Esophagus squamous epithelium (tissue), 5 donors: ENCODE data around the gene MST1R. TPM values are rescaled to one million over a fixed set of nuclear protein-coding genes. Genes with fewer than 3 reads are reported as not detected.

Experiments used
- DNase-seq: peaks from one replicate; lab custom pipeline; 2025; lab: John Stamatoyannopoulos, UW
- H3K27ac ChIP-seq, 4 donors: fragments of 200-600 bp; sonication (generic); one replicate each; pipeline ENCODE4 v1.5.1; 2016 to 2019; ENCODE audit warnings: mild to moderate bottlenecking in 1 of 4
- H3K27me3 ChIP-seq, 4 donors: fragments of 200-600 bp; sonication (generic); 1 replicate in 3 of 4; 2 replicates in 1 of 4; pipeline versions ENCODE4 v1.5.1 to v1.6.0; 2017 to 2021; ENCODE audit warnings: antibody characterized with exemption in 1 of 4
- H3K36me3 ChIP-seq, 3 donors: fragments of 200-600 bp; sonication (generic); one replicate each; pipeline ENCODE4 v1.5.1; 2016 to 2019
- H3K4me1 ChIP-seq, 3 donors: fragments of 200-600 bp; sonication (generic); one replicate each; pipeline ENCODE4 v1.5.1; 2017 to 2019
- H3K4me3 ChIP-seq, 4 donors: fragments of 200-600 bp; sonication (generic); 1 replicate in 3 of 4; 2 replicates in 1 of 4; pipeline ENCODE4 v1.5.1; 2016 to 2019; ENCODE audit warnings: mild to moderate bottlenecking in 2 of 4, moderate library complexity in 1 of 4
- H3K9me3 ChIP-seq, 3 donors: fragments of 200-600 bp; sonication (generic); one replicate each; pipeline ENCODE4 v1.5.1; 2016 to 2019
- CTCF ChIP-seq, 6 experiments: fragments of 450-650 bp in 4 of 6; fragments of 200-600 bp in 2 of 6; sonication (generic) in 2 of 6; IDR thresholded peaks; one replicate each; pipeline ENCODE4 v1.5.1; 2016 to 2019; ENCODE audit warnings: antibody characterized with exemption in 6 of 6, mild to moderate bottlenecking in 4 of 6, moderate library complexity in 4 of 6
- POLR2A ChIP-seq, 4 donors: fragments of 450-650 bp; IDR thresholded peaks; one replicate each; pipeline ENCODE4 v1.6.1; 2017; ENCODE audit warnings: antibody characterized with exemption in 4 of 4, mild to moderate bottlenecking in 4 of 4, moderate library complexity in 3 of 4
- WGBS, 2 donors: methylation state at CpG; one replicate each; pipeline ENCODE4 v1.1.5; 2018; 5-methylcytosine and 5-hydroxymethylcytosine counted together
- intact Hi-C: fragments of 100-400 bp; cut with DNase I; formaldehyde crosslinking; loops from one replicate; pipeline ENCODE4 v1.15.0; 2022
- total RNA-seq, 4 donors: library from RNA; depleted of rRNA; stranded (reverse); fragments of >200 nt; gene quantifications; one replicate each; pipeline ENCODE4 v1.1.0, GENCODE V29; 2016
- donor health status: DM: yes; HTN: yes; CAD: no.

MST1R gene
- total RNA-seq, 4 donors from 2014 or later, result 5.4 to 26.5 (median 14.5) TPM

DNA sequence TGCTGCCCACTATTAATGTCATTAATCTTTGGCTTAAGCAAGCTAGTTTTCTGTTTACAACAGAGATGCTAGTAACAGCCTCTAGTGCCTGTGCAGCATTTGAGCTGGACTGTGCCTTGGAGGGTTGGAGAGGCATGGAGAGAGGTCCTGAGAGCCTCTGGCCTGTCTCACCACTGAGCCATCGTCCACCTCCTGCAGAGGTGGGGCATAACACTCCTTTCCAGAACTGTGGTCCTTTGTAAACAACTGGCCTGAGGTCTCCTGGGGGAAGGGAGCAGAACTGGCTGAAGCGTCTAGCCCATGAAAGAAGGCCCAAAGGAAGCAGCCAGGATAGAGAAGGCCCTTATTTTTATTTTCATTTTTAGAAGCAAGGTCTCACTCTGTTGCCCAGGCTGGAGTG is 24.0 kb downstream of the MST1R start:
- TF ChIP-seq CTCF (IDR thresholded peaks at IDR 0.05), result no peak
- TF ChIP-seq POLR2A (IDR thresholded peaks at IDR 0.05), result no peak

DNA sequence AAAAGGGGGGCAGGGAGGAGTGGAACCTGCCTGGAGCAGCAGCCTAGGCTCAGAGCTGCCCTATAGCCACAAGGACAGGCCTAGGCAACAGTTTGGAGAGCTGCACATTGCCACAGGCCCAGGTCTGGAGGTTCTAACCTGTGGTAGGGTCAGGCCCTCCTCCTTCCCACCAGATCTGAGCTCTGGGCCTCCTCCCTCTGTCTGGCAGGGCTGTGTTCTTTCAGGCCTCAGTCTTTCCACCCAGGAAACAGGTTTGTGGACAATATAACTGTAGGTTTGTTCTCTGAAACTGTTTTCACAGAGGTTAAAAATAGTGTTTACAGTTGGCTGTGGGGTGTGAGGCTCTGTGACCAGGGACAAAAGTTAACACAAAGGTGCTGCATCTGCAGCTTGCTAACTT is 25.0 kb downstream of the MST1R start:
- Histone ChIP-seq H3K4me3 (no peak overlapping the region), H3K27me3 (peaks cover 0 to 8% (median 0%) of the 10 kb centered on the region in 4 donors), H3K4me1 (peaks cover 0 to 18% (median 0%) of the 10 kb centered on the region in 3 donors), H3K27ac (no peak overlapping the region), H3K36me3 (no peaks in the 10 kb centered on the region), H3K9me3 (no peaks in the 10 kb centered on the region)
- TF ChIP-seq POLR2A (IDR thresholded peaks at IDR 0.05), result no peak
- no peak for TF ChIP-seq CTCF (IDR thresholded peaks at IDR 0.05)
- DNase-seq, result no peak
- intact Hi-C loops, result no loop called here

More for the DNA sequence above, 24.0 kb downstream of the MST1R start:
- no peaks in the 10 kb centered on the region for H3K9me3 ChIP-seq
- H3K36me3 ChIP-seq, result no peaks in the 10 kb centered on the region
- WGBS, 2 donors, result 48 to 90% methylated on average over 1 to 2 of the region's 2 CpGs
- peaks cover 0 to 8% (median 0%) of the 10 kb centered on the region in 4 donors for H3K27me3 ChIP-seq
- peaks cover 0 to 18% (median 0%) of the 10 kb centered on the region in 3 donors for H3K4me1 ChIP-seq
- intact Hi-C loops, result no loop called here
- no peak for DNase-seq
- H3K4me3 ChIP-seq, result no peak overlapping the region
- no peak overlapping the region for H3K27ac ChIP-seq

DNA sequence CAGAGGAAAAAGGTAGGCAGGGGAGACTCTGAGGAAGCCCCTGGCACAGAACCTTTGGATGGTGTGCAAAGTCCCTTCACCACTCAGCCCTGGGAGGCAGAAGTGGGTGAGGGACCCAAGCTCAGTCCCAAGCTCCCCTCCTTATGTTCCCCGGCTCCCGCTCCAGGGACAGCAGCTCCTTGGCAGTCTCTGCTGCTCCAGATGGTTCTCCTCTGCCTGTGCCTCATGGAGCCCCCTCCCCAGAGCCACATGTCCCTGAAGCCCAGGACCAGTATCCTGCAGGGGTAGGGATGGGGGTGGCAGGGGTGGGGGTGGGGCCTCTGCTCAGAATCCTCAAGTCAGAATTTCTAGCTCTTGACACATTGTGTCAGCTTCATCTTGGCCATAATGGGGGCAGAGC is 26.0 kb downstream of the MST1R start:
- TF ChIP-seq CTCF (IDR thresholded peaks at IDR 0.05) (no peak), POLR2A (IDR thresholded peaks at IDR 0.05) (no peak)
- Histone ChIP-seq H3K27ac (no peak overlapping the region), H3K27me3 (peaks cover 0 to 10% (median 0%) of the 10 kb centered on the region in 4 donors), H3K4me3 (no peak overlapping the region), H3K9me3 (no peaks in the 10 kb centered on the region), H3K4me1 (peaks cover 0 to 18% (median 0%) of the 10 kb centered on the region in 3 donors), H3K36me3 (no peaks in the 10 kb centered on the region)
- intact Hi-C loops, result no loop called here
- DNase-seq, result no peak
- WGBS, 2 donors, result 70% methylated on average over 2 of the region's 2 CpGs; no CpG with 5 or more reads in 1 of the 2 donors

GRCh38 chr3:49876567-49876966 is 27.1 kb downstream of the MST1R start:
- Histone ChIP-seq H3K4me3 (no peak overlapping the region), H3K4me1 (peaks cover 0 to 8% (median 0%) of the 10 kb centered on the region in 3 donors), H3K27me3 (peaks cover 0 to 22% (median 0%) of the 10 kb centered on the region in 4 donors), H3K36me3 (no peaks in the 10 kb centered on the region), H3K27ac (no peak overlapping the region), H3K9me3 (no peaks in the 10 kb centered on the region)
- WGBS, 2 donors, result 72 to 100% methylated on average over 1 to 4 of the region's 5 CpGs
- no peak for DNase-seq
- TF ChIP-seq CTCF (IDR thresholded peaks at IDR 0.05), result no peak
- no peak for TF ChIP-seq POLR2A (IDR thresholded peaks at IDR 0.05)
- intact Hi-C loops, result no loop called here

DNA sequence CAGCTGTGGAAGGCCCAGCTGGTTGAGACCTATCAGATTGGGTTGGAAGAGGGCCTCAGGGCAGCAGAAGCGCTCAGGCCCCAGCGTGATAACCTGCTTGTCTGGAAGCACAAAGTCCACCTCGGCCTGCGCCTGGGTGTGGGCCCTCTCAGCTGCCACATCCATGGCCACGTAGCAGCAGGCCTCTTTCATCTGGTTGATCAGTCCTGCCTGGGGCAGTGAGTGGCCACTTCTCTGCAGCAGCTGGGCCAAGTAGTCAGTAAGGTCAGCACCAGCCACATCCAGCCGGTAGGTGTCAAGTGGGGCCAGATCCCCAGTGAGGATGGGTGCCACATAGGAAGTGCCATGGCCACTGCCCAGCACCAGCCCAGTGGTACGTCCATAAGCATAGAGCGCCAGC is 30.1 kb downstream of the MST1R start:
- Histone ChIP-seq H3K27me3 (peaks cover 4 to 44% (median 12%) of the 10 kb centered on the region in 4 donors), H3K27ac (no peak overlapping the region), H3K36me3 (no peaks in the 10 kb centered on the region), H3K9me3 (no peaks in the 10 kb centered on the region), H3K4me3 (no peak overlapping the region), H3K4me1 (peaks cover 9 to 14% (median 12%) of the 10 kb centered on the region in 3 donors)
- TF ChIP-seq POLR2A (IDR thresholded peaks at IDR 0.05), result no peak
- no peak for TF ChIP-seq CTCF (IDR thresholded peaks at IDR 0.05)
- intact Hi-C loops, result no loop called here
- 80% methylated on average over 2 of the region's 8 CpGs; no CpG with 5 or more reads in 1 of the 2 donors for WGBS, 2 donors
- DNase-seq, result no peak
